Measurements from ENCODE around the gene AAMDC.
"Not testable (repeated sequence)": the region's sequence is repeated elsewhere in the genome, so short reads cannot be mapped to it uniquely, and the experiment has no call there.

GRCh38 chr11:77889045-77889444 lies 68.1 kb downstream of the AAMDC start:
- TF ChIP-seq POLR2A (IDR thresholded peaks at IDR 0.05), result not testable (repeated sequence)
- TF ChIP-seq, protein P1, sequence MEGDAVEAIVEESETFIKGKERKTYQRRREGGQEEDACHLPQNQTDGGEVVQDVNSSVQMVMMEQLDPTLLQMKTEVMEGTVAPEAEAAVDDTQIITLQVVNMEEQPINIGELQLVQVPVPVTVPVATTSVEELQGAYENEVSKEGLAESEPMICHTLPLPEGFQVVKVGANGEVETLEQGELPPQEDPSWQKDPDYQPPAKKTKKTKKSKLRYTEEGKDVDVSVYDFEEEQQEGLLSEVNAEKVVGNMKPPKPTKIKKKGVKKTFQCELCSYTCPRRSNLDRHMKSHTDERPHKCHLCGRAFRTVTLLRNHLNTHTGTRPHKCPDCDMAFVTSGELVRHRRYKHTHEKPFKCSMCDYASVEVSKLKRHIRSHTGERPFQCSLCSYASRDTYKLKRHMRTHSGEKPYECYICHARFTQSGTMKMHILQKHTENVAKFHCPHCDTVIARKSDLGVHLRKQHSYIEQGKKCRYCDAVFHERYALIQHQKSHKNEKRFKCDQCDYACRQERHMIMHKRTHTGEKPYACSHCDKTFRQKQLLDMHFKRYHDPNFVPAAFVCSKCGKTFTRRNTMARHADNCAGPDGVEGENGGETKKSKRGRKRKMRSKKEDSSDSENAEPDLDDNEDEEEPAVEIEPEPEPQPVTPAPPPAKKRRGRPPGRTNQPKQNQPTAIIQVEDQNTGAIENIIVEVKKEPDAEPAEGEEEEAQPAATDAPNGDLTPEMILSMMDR (IDR thresholded peaks at IDR 0.05), result not testable (repeated sequence)

All from body of pancreas (tissue), 4 donors.